Measurements from ENCODE around the gene TEAD3. TPM values are rescaled to one million over a fixed set of nuclear protein-coding genes. Genes with fewer than 3 reads are reported as not detected.
"Not testable (repeated sequence)": the region's sequence is repeated elsewhere in the genome, so short reads cannot be mapped to it uniquely, and the experiment has no call there.

Gene TEAD3
- polyA plus RNA-seq, 1 donor from 2014 or later = not detected

DNA sequence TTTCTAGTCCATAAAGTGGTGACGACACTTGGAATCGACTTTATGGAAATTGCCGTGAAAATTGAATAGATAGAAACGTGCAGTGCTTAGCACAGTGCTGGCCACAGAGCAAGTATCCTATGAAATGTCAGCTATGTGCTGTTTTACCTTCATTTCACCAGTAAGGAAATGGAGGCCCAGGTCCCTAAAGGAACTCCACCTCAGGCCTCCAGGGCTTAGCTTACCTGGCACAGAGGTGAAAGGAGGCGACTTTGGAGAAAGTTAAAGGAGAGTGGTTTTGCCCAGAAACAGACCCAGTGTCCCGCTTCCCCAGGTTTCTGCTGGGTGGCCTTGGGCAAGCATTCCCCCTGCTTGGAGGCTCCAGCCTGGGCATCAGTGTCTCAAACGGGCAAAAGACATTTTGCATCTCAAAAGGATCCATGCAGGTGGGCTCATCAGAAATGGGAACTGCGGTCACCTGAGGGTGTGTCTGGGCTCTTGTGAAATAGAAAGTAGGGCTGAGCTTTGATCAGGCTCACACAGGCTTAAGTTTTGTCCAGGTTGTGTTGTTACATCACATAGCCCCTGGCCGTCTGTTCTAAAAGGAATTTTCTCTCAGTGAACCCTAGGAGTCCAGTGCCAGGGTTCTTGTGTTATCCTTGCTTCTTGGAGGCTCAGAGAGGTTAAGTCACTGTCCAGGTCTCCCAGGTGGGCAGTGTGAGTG is 22.6 kb upstream of the TEAD3 start:
- Mint-ChIP-seq H3K27me3 (no peaks in the 10 kb centered on the region), H3K9me3 (no peaks in the 10 kb centered on the region), H3K27ac (no peak overlapping the region), H3K36me3 (no peaks in the 10 kb centered on the region), H3K4me3 (no peak overlapping the region), H3K4me1 (peaks cover 0 to 3% (median 2%) of the 10 kb centered on the region in 3 donors)

DNA sequence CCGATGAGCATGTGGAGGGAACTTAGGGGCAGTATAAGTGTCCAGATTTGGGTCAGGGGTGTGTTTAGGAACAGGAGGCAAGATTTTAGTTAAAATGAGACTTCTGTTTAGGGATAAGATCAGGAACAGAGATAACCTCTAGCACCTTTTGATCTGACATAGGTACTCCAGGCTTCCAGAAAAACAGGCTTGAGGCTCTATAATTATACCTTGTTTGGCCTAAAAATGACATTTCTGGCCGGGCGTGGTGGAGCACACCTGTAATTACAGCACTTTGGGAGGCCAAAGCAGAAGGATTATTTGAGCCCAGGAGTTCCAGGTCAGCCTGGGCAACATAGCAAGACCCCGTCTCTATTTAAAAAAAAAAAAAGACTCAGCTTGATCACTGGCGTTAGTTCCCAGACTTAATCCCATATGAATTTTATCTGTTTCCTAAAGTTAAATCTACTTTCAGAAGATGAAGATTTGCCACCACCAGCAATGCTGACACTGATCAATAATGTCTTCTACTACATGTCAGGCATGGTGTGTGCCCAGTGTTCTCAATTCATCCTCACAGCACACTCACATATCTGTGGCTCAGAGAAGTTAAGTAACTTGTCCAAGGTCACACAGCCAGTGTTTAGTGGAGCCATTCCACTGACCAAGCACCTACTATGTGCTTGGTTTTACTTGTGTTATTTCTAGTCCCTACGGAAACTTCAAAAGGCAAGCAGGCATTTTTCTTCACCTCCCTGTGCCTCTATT is 21.9 kb upstream of the TEAD3 start:
- Mint-ChIP-seq H3K27me3 (peaks cover 4% of the 10 kb centered on the region), H3K4me1 (peaks cover 0 to 3% (median 2%) of the 10 kb centered on the region in 3 donors), H3K9me3 (no peaks in the 10 kb centered on the region), H3K27ac (no peak overlapping the region), H3K36me3 (no peaks in the 10 kb centered on the region), H3K4me3 (no peak overlapping the region)

GRCh38 chr6:35517978-35518377 is 21.1 kb upstream of the TEAD3 start:
- not testable (repeated sequence) for H3K27ac Mint-ChIP-seq, H3K36me3 Mint-ChIP-seq, H3K4me1 Mint-ChIP-seq, H3K9me3 Mint-ChIP-seq, H3K27me3 Mint-ChIP-seq, H3K4me3 Mint-ChIP-seq

- Mint-ChIP-seq H3K27me3 (peaks cover 5% of the 10 kb centered on the region), H3K9me3 (no peaks in the 10 kb centered on the region), H3K4me1 (no peaks in the 10 kb centered on the region), H3K36me3 (no peaks in the 10 kb centered on the region), H3K4me3 (no peak overlapping the region), H3K27ac (no peak overlapping the region)
These were observed 19.8 kb upstream of the TEAD3 start for GRCh38 chr6:35516712-35517111.

GRCh38 chr6:35515939-35516338 is 19.1 kb upstream of the TEAD3 start:
- not testable (repeated sequence) for H3K9me3 Mint-ChIP-seq, H3K36me3 Mint-ChIP-seq, H3K4me1 Mint-ChIP-seq, H3K27me3 Mint-ChIP-seq, H3K27ac Mint-ChIP-seq, H3K4me3 Mint-ChIP-seq

DNA sequence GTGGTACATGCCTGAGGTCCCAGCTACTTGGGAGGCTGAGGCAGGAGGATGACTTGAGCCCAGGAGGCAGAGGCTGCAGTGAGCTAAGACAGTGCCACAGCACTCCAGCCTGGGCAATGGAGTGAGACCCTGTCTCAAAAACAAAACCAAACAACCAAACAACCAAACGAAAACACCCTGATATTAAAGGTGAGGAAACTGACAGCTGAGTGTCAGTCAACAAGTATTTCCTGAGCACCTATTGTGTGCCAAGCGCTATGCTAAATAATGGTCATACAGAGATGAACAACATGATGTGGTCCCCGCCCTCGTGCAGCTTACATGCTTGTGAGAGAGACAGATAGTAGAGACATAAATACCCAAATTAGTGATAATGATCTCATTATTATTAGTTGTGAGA is 17.7 kb upstream of the TEAD3 start:
- Mint-ChIP-seq H3K4me1 (no peaks in the 10 kb centered on the region), H3K36me3 (no peaks in the 10 kb centered on the region), H3K4me3 (no peak overlapping the region)

GRCh38 chr6:35512740-35513139 is 15.9 kb upstream of the TEAD3 start, which contains the start of gene TULP1:
TSS of gene TULP1 (minus strand) at chr6:35512896. CDS start at chr6:35512858, 38 bp downstream.
- Mint-ChIP-seq H3K27me3 (peaks cover 19% of the 10 kb centered on the region), H3K4me1 (no peaks in the 10 kb centered on the region), H3K9me3 (no peaks in the 10 kb centered on the region), H3K4me3 (peak within 1 kb of the TSS in 1 of 4 donors; percentile 45), H3K27ac (no peak within 1 kb of the TSS), H3K36me3 (no peaks in the 10 kb centered on the region)

More for the DNA sequence above, 17.7 kb upstream of the TEAD3 start:
- H3K9me3 Mint-ChIP-seq = no peaks in the 10 kb centered on the region
- peaks cover 15% of the 10 kb centered on the region for H3K27me3 Mint-ChIP-seq
- H3K27ac Mint-ChIP-seq = no peak overlapping the region

DNA sequence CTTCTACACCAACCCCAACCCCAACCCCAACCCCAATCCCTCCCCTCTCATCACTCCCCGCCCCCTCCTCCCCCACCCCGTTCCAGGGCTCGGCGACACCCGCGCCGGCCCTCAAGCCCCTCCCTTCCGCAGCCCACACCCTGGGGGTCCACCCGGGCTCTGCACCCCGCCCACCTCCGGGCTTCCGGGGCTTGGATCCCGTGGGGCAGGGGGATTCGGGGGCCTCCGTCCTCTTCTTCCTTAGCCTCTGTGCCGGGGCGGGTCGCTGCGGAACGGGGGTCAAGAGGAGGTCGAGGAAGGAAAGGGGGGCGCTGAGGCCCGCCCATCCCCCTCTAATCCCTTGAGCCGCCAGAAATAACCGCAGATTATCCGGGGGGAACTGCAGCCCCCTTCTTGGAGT is 15.1 kb upstream of the TEAD3 start:
- Mint-ChIP-seq H3K27ac (no peak overlapping the region), H3K27me3 (peaks cover 19% of the 10 kb centered on the region), H3K4me1 (no peaks in the 10 kb centered on the region), H3K9me3 (no peaks in the 10 kb centered on the region), H3K36me3 (no peaks in the 10 kb centered on the region), H3K4me3 (peak overlapping the region in 1 of 4 donors; percentile 45)

DNA sequence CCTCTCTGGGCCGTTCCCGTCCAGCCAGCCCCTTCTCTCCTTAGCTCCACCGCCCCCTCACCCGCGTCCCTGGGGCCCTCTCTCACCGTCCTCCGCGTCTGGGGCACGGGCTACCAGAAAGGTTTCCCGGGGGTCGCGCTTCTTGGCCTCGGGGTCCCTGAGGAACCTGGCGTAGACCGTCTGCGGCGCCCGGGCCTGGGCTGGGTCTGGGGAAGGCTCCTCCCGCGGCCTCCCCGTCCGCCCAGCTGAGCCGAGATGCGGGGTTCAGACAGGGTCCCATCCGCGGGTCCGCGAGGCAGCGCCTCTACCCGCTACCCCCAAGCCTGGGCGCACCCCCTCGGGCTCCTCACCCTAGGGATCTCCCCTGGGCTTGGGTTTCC is 14.7 kb upstream of the TEAD3 start:
- H3K4me3 Mint-ChIP-seq = no peak overlapping the region
- H3K27ac Mint-ChIP-seq = no peak overlapping the region
- no peaks in the 10 kb centered on the region for H3K9me3 Mint-ChIP-seq

DNA sequence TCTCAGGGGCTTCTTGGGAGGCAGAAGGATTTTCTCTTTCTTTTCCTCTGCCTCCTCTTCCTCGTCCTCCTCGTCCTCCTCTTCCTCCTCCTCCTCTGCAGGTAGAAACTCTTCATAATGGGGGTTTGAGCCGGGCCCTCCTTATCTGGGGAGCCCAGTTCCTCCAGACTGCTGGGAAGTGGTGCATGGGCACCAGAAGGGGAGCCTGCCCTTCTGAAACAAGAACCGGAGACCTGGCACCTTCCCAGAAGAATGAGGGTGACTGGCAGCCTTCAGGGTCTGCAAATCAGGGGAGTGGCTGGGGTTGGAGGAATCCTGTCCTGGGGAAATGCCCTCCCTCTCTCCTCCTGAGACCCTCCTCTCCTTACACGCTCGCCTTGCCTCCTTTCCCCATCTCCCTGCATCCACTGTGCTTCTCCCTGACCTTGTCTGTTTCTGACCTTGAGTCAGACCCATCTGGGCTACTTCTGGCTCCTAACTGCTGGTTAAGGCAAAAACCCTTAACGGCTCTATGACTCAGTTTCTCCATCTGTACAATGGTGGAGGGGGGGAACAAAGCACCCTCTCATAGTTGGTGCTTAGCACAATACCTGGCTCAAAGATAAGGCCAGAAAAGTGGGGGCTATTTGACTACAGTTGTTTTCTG is 14.2 kb upstream of the TEAD3 start:
- Mint-ChIP-seq H3K4me3 (no peak overlapping the region), H3K4me1 (no peaks in the 10 kb centered on the region), H3K9me3 (no peaks in the 10 kb centered on the region), H3K27me3 (peaks cover 19% of the 10 kb centered on the region), H3K27ac (no peak overlapping the region), H3K36me3 (no peaks in the 10 kb centered on the region)

More for the DNA sequence above, 14.7 kb upstream of the TEAD3 start:
- H3K4me1 Mint-ChIP-seq = no peaks in the 10 kb centered on the region
- H3K27me3 Mint-ChIP-seq = peaks cover 19% of the 10 kb centered on the region
- H3K36me3 Mint-ChIP-seq = no peaks in the 10 kb centered on the region

DNA sequence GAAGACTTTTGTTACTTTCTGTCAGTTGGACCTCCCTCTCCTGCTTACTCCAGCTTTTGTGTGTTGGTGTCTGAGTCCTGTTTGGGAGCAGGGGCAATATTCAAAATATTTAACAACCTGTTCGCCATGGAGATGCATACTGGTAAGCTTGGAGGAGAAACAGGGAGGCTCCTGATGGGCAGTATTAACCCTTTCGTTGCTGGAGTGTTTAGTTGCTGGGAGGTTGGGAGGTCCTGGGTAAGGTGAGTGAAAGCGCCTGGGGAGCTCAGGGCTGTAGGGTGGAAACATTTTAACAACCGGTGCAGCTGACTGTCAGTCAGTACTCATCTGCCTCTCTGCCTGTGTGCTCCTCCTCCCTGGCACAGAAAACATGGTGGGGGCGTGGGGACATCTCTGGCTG is 11.7 kb upstream of the TEAD3 start:
- no peaks in the 10 kb centered on the region for H3K4me1 Mint-ChIP-seq
- no peak overlapping the region for H3K27ac Mint-ChIP-seq
- peaks cover 15% of the 10 kb centered on the region for H3K27me3 Mint-ChIP-seq
- no peaks in the 10 kb centered on the region for H3K36me3 Mint-ChIP-seq
- H3K9me3 Mint-ChIP-seq = no peaks in the 10 kb centered on the region
- no peak overlapping the region for H3K4me3 Mint-ChIP-seq

DNA sequence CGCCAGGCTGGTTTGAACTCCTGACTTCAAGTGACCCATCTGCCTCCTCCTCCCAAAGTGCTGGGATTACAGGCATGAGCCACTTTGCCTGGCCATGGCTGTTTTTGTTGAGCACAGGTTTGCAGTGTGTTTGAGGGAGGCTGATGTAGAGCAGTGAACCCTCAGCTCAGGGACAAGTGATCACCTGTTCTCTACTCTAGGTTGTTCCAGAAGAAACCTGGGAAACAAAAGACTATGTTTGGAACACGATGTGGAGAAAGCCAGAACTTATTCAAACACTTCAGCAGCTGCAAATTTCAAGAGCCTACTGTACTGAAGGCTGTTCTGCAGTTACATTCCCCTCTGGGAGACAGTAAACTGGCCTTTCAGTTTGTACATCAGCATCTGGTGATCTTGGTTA is 11.1 kb upstream of the TEAD3 start:
- Mint-ChIP-seq H3K9me3 (no peaks in the 10 kb centered on the region), H3K36me3 (no peaks in the 10 kb centered on the region), H3K27ac (no peak overlapping the region), H3K4me1 (no peaks in the 10 kb centered on the region), H3K4me3 (no peak overlapping the region), H3K27me3 (peaks cover 18% of the 10 kb centered on the region)

- H3K4me1 Mint-ChIP-seq = no peaks in the 10 kb centered on the region
- H3K9me3 Mint-ChIP-seq = no peaks in the 10 kb centered on the region
- H3K27me3 Mint-ChIP-seq = peaks cover 21% of the 10 kb centered on the region
- no peaks in the 10 kb centered on the region for H3K36me3 Mint-ChIP-seq
- no peak overlapping the region for H3K4me3 Mint-ChIP-seq
- no peak overlapping the region for H3K27ac Mint-ChIP-seq
These were observed 10.3 kb upstream of the TEAD3 start for GRCh38 chr6:35507221-35507620.

DNA sequence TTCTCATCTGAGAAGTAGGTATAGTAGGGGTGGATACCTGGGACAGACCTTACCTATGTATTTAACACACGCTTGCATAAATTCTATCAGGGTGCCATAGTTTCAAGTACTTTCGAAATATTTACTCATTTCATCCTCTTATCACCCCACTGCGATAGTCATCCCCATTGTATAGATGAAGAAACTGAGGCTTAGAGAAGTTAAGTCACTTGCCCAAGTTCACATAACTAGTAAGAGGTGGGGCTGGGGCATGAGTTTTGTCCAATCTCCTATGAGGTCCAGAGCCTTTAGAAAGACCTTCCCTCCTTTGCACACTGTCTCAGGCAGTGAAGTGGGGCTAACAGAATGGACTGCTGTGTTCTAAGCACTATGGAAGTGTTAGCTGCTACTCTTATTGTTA is 9.7 kb upstream of the TEAD3 start:
- Mint-ChIP-seq H3K36me3 (no peaks in the 10 kb centered on the region), H3K9me3 (no peaks in the 10 kb centered on the region), H3K4me3 (no peak overlapping the region), H3K27me3 (peaks cover 21% of the 10 kb centered on the region), H3K27ac (no peak overlapping the region), H3K4me1 (no peaks in the 10 kb centered on the region)

GRCh38 chr6:35505999-35506412 is 9.1 kb upstream of the TEAD3 start:
- Mint-ChIP-seq H3K4me1 (no peaks in the 10 kb centered on the region), H3K27me3 (peaks cover 21% of the 10 kb centered on the region), H3K4me3 (no peak overlapping the region), H3K36me3 (no peaks in the 10 kb centered on the region), H3K9me3 (no peaks in the 10 kb centered on the region), H3K27ac (no peak overlapping the region)

Data from IgD-negative memory B cell (primary cell).